ENCODE results near the gene GRIP1.

GRIP1 gene

GRCh38 chr12:66375560-66375959 lies 303.3 kb downstream of the GRIP1 start:
- no peak for DNase-seq

- no peak for DNase-seq
Measured at GRCh38 chr12:66371982-66372381, 306.9 kb downstream of the GRIP1 start.

DNA sequence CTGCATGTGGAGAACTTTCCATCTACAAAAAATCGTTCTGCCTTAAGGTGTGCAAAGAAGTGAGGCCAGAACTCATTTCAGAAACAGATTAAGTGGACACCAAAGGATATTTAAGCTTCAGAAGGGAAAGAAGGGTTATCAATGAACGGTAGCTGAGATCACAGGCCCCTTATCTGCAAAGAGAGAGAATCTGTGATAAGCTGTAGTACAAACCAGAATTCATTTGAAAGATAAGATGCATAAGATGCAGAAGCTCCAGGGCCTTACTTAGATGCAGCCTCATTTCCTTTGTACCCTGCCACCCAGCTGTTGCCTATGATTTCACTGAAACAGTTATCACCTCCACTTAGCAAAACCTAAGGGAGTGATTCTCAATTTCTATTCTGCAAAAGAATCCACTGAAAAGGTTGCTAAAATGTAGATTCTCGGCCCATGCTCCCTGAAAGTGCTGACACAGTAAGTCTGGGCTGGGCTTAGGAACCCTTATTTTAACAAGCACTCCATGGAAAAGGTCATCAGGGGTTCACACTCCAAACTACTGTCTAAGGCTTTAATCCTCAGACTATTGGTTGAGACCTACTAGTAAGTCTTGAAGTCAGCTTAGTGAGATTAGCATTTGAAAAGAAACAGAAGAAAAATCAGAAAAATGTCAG lies 311.7 kb downstream of the GRIP1 start:
- no peak for DNase-seq

- peak; percentile 61 for DNase-seq
Measured at GRCh38 chr12:66365718-66366490, 313.0 kb downstream of the GRIP1 start.

GRCh38 chr12:66361703-66362102 lies 317.2 kb downstream of the GRIP1 start:
- no peak for DNase-seq

DNA sequence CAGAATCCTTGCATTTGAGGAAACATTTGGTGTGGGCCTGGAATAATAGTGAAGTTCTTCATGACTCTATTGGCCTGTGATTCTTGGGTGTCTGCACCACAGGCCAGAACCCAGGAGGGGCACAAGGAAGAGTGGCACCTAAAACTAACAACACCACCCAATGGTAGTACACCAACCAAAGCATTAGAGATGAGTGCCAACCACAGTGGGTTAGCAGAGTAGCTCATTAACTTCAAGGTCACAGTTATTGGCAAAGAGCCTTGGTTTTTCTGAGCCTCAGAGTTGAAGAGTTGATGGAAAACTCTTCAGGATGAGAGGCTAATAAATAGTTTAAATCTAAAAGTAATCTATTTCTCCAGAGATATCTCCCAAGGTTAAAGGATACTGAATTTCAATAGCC lies 319.6 kb downstream of the GRIP1 start:
- no peak for DNase-seq

DNA sequence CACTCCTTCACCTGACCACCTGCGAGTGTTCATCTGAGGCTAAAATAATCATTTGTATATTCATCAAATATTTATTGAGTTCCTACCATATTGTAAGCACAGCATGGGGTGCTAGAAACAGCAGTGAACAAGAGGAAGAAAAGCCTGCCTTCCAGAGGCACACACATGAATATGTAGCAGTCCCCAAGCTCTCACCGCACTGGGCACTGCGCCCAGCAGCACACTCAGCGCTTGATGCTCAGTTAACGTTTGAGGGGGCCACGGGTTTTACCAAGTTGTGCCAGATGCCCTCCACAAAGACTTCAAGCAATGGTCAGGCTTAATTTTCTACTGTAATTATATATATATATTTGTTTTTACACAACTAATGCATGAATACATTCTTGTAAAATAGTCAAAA lies 324.6 kb downstream of the GRIP1 start:
- DNase-seq, result no peak

- no peak for DNase-seq
Measured at GRCh38 chr12:66352899-66353298, 326.0 kb downstream of the GRIP1 start.

DNA sequence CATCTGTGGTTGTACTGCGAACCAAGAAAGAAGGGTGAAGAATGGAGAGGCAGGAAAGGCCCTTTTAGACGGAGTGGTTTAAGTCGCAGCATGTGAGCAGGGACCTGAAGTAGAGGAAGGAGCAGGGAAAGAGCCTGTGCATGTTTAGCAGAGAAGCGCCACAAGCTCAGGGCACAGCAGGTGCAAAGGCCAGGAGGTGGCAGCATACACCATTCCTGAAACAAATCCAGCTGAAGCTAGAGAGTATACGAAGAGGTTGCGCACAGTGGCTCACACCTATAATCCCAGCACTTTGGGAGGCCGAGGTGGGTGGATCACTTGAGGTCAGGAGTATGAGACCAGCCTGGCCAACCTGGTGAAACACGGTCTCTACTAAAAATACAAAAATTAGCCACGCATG lies 326.7 kb downstream of the GRIP1 start:
- peak; percentile 45 for DNase-seq

GRCh38 chr12:66351301-66351700 lies 327.6 kb downstream of the GRIP1 start:
- DNase-seq, result no peak

GRCh38 chr12:66345956-66346355 lies 332.9 kb downstream of the GRIP1 start:
- DNase-seq, result no peak

- no peak for DNase-seq
Measured at GRCh38 chr12:66345212-66345611, 333.7 kb downstream of the GRIP1 start.

- no peak for DNase-seq
Measured at GRCh38 chr12:66341126-66341525, 337.8 kb downstream of the GRIP1 start.

- DNase-seq, result no peak
Measured at GRCh38 chr12:66340131-66340530, 338.7 kb downstream of the GRIP1 start.

GRCh38 chr12:66337381-66338010 lies 341.4 kb downstream of the GRIP1 start:
- no peak for DNase-seq

GRCh38 chr12:66335746-66336145 lies 343.1 kb downstream of the GRIP1 start:
- no peak for DNase-seq

DNA sequence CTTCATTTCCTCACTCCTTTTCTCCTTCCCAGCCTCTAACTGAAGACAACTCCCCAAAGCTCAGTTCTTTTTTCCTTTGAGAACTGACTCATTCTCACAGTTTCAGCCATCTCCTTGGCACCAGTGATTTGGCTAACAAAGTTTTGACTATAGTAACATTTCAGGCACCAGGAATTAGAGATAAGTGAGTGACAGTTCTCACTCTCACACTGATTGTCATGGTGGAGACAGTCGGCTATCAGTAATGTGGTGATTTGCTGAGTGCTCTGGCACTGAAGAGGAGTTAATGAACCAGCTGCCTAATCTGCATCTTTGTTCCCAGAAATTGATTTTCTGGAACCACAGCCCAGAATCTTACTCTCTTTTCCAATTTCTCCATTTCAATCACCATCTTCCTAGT lies 347.1 kb downstream of the GRIP1 start:
- DNase-seq, result no peak

- no peak for DNase-seq
Measured at GRCh38 chr12:66331016-66331415, 347.9 kb downstream of the GRIP1 start.

DNA sequence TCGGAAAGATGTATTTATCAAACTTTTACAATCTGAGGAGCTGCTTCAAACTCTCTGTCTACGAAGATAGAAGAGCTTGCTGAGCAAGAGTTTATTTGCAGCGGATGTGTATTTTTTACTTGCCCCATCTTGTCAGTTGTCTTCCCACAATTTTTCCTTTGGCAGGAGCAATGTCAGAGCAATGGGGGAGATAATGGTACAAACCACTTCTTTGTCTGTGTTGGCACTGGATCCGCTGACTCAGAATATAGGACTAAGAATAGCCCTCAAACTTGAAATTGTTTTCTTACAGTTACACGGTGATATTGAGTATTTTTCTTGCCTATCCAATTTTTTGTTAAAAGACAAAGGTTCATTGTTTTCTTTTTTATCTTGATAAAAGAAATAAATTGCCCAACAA lies 348.9 kb downstream of the GRIP1 start:
- DNase-seq, result no peak

- DNase-seq, result no peak
Measured at GRCh38 chr12:66323017-66323416, 355.9 kb downstream of the GRIP1 start.

GRCh38 chr12:66321435-66321834 lies 357.4 kb downstream of the GRIP1 start:
- peak; percentile 77 for DNase-seq

DNA sequence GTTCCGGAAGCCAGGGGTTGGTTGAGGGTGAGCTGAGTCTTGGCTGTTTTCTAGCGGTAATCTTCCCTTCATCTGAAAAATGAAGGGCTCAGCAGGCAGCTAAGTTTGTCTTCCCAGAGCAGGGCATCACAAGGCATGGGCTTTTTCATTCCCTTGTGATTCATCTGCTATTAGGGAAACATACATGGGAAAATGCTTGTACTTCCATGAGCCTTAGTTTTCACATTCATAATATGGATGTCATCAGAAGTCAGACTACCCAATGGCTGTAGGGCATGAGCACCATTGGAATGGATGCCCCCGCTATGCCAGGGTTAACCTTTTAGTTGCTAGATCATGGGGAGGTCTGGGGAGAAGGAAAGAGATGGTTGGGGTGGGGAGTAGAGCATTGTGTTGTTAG lies 357.9 kb downstream of the GRIP1 start:
- DNase-seq, result peak; percentile 35

GRCh38 chr12:66319266-66319954 lies 359.5 kb downstream of the GRIP1 start:
- peak; percentile 14 for DNase-seq

- DNase-seq, result no peak
Measured at GRCh38 chr12:66314278-66314677, 364.6 kb downstream of the GRIP1 start.
